GM19238 (cell line): ENCODE data around the gene TOMM40L.
"Not testable (repeated sequence)": the region's sequence is repeated elsewhere in the genome, so short reads cannot be mapped to it uniquely, and the experiment has no call there.

Experiments used
- DNase-seq: peaks from one replicate; pipeline ENCODE4 v3.0.0; 2011; ENCODE audit warnings: low spot score; ENCODE audit not compliant: insufficient read length

Gene TOMM40L

DNA sequence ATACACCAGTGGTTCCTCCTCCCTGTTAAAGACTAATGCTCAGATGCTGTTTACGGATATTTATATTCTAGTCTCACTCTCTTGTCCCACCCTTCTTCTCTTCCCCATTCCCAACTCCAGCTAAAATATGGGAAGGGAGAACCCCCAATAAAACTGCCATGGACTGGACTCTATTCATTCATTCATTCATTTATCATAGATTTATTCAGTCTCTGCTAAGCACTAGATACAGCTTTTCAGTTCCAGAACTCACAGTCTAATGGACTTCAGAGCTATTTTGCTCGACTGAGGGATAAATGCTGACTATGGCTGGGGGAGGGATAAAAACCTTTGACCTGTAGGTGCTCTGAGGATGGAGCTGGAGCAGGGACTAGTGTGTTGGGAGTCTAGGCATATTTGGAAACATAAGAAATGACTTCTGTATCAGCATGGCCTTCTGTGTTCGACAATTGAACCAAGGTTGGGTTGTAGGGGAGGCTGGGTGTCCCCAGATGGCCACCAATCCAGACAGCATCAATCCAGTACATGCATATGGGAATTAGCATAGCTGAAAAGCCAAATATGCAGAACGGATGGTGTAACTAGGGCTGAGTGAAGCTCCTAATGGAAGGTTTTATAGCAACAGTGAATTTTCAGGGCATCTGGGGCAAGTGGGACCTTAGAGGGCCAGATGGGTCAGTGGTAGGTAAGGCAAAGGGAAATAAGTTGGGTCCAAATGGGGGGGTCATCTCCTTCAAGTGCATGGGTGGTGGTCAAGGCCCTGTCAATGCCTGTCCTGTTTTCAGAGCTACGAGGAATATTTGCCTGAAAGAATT, 6.6 kb upstream of the TOMM40L start:
- DNase-seq: no peak

DNA sequence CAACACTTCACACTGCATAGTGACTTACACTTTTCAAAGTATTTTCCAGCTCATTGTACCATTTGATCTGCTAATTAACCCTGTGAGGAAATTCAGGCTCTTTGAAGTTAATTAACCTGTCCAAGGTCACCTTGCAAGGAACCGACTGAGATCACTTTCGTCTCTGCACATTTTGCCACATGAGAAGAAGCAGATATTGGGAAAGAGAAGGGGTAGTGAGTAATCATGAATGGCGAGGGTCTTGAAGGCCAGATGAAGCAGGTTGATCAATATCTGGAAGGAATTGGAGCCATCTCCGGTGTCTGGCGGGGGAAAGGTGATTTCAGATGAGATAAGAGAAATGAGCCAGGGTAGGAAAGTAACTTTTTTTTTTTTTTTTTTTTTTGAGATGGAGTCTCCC, 5.9 kb upstream of the TOMM40L start:
- no peak for DNase-seq

DNA sequence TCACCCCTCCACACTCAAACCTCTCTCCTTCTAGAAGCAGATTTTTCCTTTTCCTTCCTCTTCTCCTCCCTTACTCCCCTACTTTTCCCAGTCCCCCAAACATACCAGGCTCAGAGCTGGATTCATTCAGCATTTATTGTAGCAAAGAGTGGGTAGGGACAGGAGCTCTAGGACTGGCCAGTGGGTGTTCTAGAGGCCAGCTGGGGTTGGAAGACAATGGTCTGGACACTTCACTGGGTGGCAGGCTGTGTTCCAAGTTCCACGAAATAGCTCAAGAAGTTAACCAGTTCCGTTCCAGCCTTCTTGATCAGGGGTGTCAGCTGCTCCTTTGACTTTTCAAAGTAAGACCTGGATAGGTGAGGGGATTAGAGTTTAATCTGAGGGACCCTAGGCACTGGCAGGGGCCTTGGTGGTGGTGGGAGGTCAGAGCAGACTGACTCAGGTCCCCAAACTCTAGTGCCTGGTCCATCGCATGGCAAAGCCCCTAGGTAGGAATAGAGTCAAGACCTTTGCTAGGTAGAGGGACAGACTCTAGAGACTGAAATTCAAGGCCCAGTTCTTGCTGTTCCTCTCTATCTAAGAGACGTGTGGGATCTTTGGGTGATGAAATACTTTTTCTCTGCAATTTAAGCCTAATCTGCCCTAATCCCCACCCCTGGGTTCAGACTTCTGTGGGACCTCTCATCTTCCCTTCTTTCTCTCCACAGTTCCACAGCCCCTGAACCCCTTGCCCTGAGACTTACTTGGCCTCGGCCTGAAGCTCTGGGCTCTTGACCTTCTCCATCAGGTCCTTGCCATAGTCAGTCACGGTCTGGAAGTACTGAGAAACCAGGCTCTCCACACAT, 3.5 kb upstream of the TOMM40L start:
- no peak for DNase-seq

DNA sequence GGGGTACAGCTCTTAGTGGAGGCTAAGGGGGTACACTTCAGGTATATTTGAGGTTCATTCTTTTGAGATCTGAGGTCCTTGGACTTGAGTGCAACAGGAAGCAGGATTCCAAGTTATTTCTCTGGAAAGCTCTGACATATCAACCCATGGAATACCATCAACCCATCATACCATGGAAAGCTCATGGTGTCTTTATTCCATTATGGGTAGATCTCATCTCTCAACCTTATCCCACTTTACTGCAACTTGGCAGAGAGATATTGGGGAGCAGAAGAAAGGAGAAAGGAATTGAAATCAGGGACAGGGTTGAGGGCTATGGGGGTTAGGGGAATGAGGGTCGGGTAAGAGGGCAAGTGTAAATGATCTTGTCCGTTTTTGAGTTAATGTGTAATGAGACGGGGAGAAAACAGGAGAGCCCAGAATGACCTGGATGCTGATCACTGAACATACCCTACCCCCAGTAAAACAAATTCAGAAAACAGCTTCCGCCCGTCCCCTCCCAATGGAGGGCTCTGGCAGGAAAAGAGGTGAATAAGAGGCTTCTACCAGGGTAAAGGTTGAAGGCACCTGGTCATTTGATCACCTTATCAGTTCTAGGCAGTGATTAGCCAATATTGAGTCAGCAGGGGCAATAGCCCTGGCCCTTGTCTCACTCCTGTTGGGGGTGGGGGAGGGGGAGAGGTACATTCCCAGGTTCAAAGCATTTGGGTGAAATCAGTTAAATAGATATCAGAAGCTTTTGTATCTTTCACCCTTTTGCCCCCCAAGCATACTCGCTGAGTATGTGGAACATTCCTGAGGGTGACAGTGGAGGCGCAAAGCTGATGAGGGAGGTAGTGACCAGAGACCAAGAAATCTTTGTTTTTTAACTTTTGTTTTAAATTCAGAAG, 1.8 kb upstream of the TOMM40L start:
- DNase-seq: no peak

DNA sequence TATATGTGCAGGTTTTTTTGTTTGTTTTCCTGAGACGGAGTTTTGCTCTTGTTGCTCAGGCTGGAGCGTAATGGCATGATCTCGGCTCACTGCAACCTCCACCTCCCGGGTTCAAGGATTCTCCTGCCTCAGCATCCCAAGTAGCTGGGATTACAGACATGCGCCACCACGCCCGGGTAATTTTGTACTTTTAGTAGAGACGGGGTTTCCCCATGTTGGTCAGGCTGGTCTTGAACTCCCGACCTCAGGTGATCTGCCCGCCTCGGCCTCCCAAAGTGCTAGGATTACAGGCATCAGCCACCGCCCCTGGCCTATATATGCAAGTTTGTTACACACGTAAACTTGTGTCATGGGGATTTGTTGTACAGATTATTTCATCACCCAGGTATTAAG, 1.2 kb upstream of the TOMM40L start:
- DNase-seq: not testable (repeated sequence)

GRCh38 chr1:161225178-161225533, 704 bp upstream of the TOMM40L start:
- no peak for DNase-seq

GRCh38 chr1:161226320-161226711, 456 bp downstream of the TOMM40L start:
- DNase-seq: no peak

GRCh38 chr1:161226759-161227158, 899 bp downstream of the TOMM40L start:
- no peak for DNase-seq

- DNase-seq: peak; percentile 60
Measured at GRCh38 chr1:161227196-161227871, 1.5 kb downstream of the TOMM40L start.

DNA sequence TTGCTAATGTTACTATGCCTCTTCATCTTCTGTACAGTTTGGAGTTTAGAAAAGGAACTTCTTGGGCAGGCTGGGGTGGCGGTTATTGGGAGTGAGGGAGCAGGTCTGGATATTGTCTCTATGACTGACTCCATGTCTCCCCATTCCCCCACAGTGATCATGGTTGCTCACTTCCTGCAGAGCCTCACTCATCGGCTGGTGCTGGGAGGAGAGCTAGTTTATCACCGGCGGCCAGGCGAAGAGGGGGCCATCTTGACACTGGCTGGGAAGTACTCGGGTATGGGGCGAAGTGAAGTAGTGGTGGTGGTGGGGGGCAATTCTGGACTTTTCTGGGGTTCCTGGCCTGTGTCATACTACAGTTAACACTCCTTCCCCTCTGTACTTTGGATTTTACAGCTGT, 2.2 kb downstream of the TOMM40L start:
- no peak for DNase-seq

GRCh38 chr1:161229896-161230295, 4.0 kb downstream of the TOMM40L start:
- DNase-seq: no peak

GRCh38 chr1:161230762-161231161, 4.9 kb downstream of the TOMM40L start:
- DNase-seq: no peak

DNA sequence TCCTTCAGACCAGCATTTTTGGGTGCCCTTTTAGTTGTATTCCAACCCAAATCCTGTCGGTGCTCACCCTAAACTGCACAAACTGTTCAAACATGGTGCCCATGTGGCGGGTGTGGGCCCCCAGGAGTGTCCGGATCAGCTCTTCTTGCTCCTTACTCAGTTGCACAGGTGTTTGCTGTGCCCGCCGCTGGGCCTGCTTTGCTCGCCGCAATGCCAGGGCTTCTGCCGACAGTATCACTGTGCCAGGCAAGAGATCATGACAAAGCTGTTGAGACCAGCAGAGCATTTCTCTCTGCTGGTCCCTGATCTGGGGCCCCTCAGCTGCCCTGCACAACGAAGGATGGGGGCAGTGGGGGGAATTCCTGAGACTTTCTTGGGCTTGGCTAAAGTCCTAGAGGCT, 7.2 kb downstream of the TOMM40L start:
- no peak for DNase-seq

DNA sequence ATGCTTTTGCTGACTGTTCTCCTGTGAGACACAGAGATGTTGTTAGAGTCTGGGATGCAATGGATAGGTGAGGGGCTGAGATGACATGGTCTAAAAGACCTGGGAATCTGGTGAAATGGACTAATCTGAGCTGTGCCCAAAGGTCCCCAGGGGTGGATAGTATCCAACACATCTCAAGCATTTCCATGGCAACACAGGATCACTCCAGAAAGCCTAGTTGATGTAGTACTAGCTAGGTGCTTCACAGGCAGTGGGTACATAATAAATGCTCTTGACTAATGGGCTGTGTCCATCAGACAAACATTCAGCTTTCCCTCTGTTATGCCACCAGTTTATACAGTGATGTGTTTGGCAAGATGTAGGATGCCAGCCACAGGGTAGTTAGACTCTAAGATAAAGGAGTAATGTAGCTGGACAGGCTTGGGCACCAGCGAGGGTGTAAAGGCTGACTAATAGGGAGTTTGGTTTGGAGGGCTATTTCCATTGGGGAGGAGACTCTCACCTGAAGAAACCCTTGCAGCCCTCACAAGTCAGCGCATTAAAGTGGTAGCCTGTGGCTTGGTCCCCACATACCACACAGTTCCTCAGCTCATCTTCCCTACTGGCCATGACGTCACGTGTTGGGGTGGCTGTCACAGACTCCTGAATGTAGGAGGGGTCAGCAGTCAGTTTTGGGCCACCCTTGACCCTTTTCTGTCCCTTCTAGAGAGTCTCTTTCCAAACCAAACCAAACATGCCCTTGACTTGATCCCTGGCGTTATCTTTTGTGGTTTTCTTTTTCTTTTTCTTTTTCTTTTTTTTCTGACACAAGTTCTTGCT, 10.3 kb downstream of the TOMM40L start:
- DNase-seq: no peak

GRCh38 chr1:161238039-161238473, 12.2 kb downstream of the TOMM40L start, which contains the start of gene NR1I3:
TSS of gene NR1I3 (minus strand) at chr1:161238203. CDS start at chr1:161236565, 1,638 bp downstream.
- no peak for DNase-seq

GRCh38 chr1:161241682-161242081, 15.8 kb downstream of the TOMM40L start:
- DNase-seq: no peak

GRCh38 chr1:161242313-161242712, 16.5 kb downstream of the TOMM40L start:
- no peak for DNase-seq

DNA sequence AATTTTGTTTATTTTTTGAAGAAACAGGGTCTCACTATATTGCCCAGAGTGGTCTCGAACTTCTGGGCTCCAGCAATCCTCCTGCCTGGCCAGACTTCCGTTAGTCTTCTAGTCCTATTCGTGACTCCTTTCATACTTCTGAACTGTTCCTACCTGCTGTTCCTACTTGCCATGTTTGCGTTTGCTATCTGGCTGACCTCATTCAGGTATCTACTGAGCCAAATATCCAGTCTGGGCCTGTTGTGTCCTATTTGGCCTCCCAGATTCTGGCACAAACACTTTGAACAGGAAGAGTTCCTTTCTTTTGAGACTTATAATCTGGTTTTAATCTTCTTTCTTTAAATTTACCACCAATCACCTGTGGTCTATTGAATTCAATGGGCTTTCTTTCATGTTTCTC, 19.0 kb downstream of the TOMM40L start:
- DNase-seq: no peak

DNA sequence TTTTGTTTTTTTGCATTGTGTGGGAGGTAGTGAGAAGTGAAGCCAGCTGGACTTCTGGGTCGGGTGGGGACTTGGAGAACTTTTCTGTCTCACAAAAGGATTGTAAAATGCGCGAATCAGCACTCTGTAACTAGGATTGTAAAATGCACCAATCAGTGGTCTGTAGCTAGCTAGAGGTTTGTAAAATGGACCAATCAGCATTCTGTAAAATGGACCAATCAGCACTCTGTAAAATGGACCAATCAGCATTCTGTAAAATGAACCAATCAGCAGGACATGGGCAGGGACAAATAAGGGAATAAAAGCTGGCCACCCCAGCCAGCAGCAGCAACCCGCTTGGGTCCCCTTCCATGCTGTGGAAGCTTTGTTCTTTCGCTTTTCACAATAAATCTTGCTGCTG, 24.2 kb downstream of the TOMM40L start:
- DNase-seq: not testable (repeated sequence)

DNA sequence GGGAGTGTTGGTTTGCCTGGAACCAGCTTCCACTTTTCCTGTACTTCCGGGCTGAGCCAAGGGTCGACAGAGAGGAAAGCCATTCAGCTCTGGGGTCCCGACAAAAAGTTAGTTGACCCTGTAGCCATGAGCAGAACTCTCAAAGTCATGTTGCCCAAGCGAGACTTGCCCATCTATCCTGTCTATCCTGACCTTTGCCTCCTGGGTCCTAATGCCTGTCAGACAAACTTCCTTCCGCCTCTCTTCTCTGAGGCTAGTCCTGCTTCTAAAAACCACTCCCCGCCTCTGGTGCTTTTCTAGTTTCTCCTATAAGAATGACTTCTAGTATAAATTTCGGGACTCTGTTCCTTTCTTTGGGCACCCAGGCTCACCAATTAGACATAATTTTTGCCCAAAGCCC, 25.0 kb downstream of the TOMM40L start:
- DNase-seq: no peak
